Left ventricle myocardium superior (tissue), 1 donor: ENCODE data around the gene KCTD14. TPM values are rescaled to one million over a fixed set of nuclear protein-coding genes. Genes with fewer than 3 reads are reported as not detected.
A peak's percentile ranks its signal among the peaks of the same experiment; 100 is the strongest.
"Not testable (repeated sequence)": the region's sequence is repeated elsewhere in the genome, so short reads cannot be mapped to it uniquely, and the experiment has no call there.

ENCODE experiments used
- ATAC-seq: fragments of 200-7000 bp; cut with Tn5 transposase; one replicate; pipeline ENCODE4 v1.9.1; 2020; ENCODE audit warnings: mild to moderate bottlenecking, moderate library complexity
- DNase-seq: peaks from one replicate; pipeline ENCODE4 v3.0.0-alpha.2; 2020
- intact Hi-C: fragments of 100-400 bp; cut with micrococcal nuclease; formaldehyde crosslinking; loops from one replicate; pipeline ENCODE4 v1.11.0; 2022
- long read RNA-seq: library from polyadenylated mRNA; unstranded; transcript quantifications from one replicate; pipeline ENCODE4 v2.0.0, GENCODE V29; 2021
- total RNA-seq: library from RNA; stranded (reverse); fragmentation: NEBNext Ultra II Directional; extraction: Animal tissue kit (Norgen Biotek cat#: 25700); gene quantifications from one replicate; pipeline ENCODE4 v1.2.1, GENCODE V29; 2021
- donor health status: DM: no; HTN: yes; CAD: no; lungs with severe emphysema.

KCTD14 gene
- 0.15 TPM for total RNA-seq
- long read RNA-seq = 0 reads

GRCh38 chr11:78022397-78023396 is at the start of gene KCTD14:
TSS of gene KCTD14 (minus strand) at chr11:78023276. CDS start at chr11:78023249, 27 bp downstream.
- peak; percentile 74 for ATAC-seq
- DNase-seq = peak; percentile 49
- intact Hi-C loops = no loop called here

GRCh38 chr11:78072455-78072854 is 49.4 kb upstream of the KCTD14 start:
- DNase-seq (no peak), ATAC-seq (no peak)
- intact Hi-C loops = no loop called here

GRCh38 chr11:78071717-78072116 is 48.6 kb upstream of the KCTD14 start:
- ATAC-seq (no peak), DNase-seq (no peak)
- intact Hi-C loops = no loop called here

- peak; percentile 55 for ATAC-seq
- DNase-seq = no peak
- intact Hi-C loops = no loop called here
Measured at GRCh38 chr11:78070621-78071020, 47.5 kb upstream of the KCTD14 start.

- peak; percentile 64 for ATAC-seq
- DNase-seq = no peak
- intact Hi-C loops = no loop called here
Measured at GRCh38 chr11:78069465-78069864, 46.4 kb upstream of the KCTD14 start.

GRCh38 chr11:78067704-78068103 is 44.6 kb upstream of the KCTD14 start:
- DNase-seq (no peak), ATAC-seq (no peak)
- intact Hi-C loops = no loop called here

GRCh38 chr11:78066471-78066870 is 43.4 kb upstream of the KCTD14 start:
- ATAC-seq = no peak
- intact Hi-C loops = no loop called here
- DNase-seq = no peak

GRCh38 chr11:78065203-78065602 is 42.1 kb upstream of the KCTD14 start:
- ATAC-seq (no peak), DNase-seq (no peak)
- intact Hi-C loops = no loop called here

GRCh38 chr11:78063440-78064181 is 40.5 kb upstream of the KCTD14 start, which contains the start of gene THRSP:
TSS of gene THRSP (plus strand) at chr11:78063861. CDS start at chr11:78063882, 21 bp downstream.
- DNase-seq = no peak
- intact Hi-C loops = no loop called here
- no peak for ATAC-seq

- DNase-seq = no peak
- intact Hi-C loops = no loop called here
- ATAC-seq = no peak
Measured at GRCh38 chr11:78062671-78063070, 39.6 kb upstream of the KCTD14 start.

GRCh38 chr11:78061921-78062311 is 38.8 kb upstream of the KCTD14 start:
- ATAC-seq (no peak), DNase-seq (no peak)
- intact Hi-C loops = no loop called here

- ATAC-seq (peak; percentile 97), DNase-seq (peak; percentile 78)
- intact Hi-C loops = no loop called here
Measured at GRCh38 chr11:78061088-78061920, 38.2 kb upstream of the KCTD14 start.

GRCh38 chr11:78060533-78060932 is 37.5 kb upstream of the KCTD14 start:
- intact Hi-C loops = no loop called here
- no peak for DNase-seq

GRCh38 chr11:78059749-78060328 is 36.8 kb upstream of the KCTD14 start:
- DNase-seq, ATAC-seq, intact Hi-C loops: not testable (repeated sequence)

More at GRCh38 chr11:78060533-78060932, 37.5 kb upstream of the KCTD14 start:
- ATAC-seq = no peak

- intact Hi-C loops = no loop called here
- DNase-seq (no peak), ATAC-seq (no peak)
Measured at GRCh38 chr11:78057462-78058055, 34.5 kb upstream of the KCTD14 start.

GRCh38 chr11:78056093-78056492 is 33.0 kb upstream of the KCTD14 start:
- no peak for DNase-seq
- intact Hi-C loops = no loop called here
- no peak for ATAC-seq

- ATAC-seq (no peak), DNase-seq (no peak)
- intact Hi-C loops = no loop called here
Measured at GRCh38 chr11:78054971-78055370, 31.9 kb upstream of the KCTD14 start.
